GM18505 (cell line): Measurements from ENCODE around the gene UBE2L3.
"Not testable (repeated sequence)": the region's sequence is repeated elsewhere in the genome, so short reads cannot be mapped to it uniquely, and the experiment has no call there.

Source experiments
- ATAC-seq: cut with Tn5 transposase; IDR thresholded peaks from one replicate; pipeline ENCODE4 v1.9.1; 2021; ENCODE audit not compliant: unreplicated experiment
- POLR2A ChIP-seq: IDR thresholded peaks from 4 replicates; pipeline ENCODE4 v1.6.1; 2011; ENCODE audit warnings: borderline replicate concordance; ENCODE audit not compliant: insufficient read depth, insufficient read length; ENCODE audit errors: extremely low read depth

UBE2L3 gene

DNA sequence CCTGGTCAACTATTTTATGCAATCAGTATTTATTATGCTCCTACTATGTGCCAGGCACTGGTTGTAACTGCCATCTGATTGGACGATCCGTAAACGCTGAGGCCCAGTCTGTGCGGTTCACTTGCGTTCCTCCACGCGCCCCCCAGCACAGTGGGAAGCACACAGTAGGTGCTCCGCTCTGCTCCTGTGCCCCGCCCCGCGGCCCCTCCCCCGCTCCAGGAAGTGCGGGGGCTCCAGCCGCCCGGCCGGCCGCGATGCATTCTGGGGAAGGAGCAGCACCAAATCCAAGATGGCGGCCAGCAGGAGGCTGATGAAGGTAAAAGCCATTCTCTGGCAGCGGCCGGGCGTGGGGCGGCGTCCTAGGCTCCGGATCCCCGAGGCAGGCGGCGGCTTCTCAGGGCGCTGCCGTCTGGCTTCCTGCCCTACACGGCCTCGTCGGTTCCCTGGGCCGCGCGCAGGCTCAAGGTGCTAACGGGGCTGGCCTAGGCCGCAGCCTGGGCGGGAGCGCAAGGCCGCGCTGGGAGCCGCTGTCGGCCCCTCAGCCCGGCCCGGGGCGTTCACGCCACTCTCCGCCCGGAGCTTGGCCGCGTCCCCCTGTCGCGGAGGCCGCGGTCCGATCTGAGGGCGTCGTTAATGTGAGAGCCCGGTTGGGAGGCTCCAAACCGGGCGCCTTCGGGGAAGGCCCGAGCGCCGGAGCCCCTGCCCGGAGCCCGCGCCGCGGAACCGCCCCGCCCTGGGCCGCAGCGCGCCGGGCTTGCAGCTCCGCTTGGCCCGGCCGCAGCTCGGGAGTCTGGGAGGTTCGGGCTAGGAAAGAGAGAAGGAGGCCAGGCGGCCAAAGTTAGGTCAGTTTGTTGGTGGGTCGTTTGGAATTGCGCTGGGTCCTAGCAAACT, at the start of gene UBE2L3:
UBE2L3 (plus strand) TSS at position 259 of the 891 bp plus-strand sequence; CDS start at position 290, 31 bp downstream.
- peak; percentile 61 for ATAC-seq
- peak; percentile 87 for TF ChIP-seq POLR2A

DNA sequence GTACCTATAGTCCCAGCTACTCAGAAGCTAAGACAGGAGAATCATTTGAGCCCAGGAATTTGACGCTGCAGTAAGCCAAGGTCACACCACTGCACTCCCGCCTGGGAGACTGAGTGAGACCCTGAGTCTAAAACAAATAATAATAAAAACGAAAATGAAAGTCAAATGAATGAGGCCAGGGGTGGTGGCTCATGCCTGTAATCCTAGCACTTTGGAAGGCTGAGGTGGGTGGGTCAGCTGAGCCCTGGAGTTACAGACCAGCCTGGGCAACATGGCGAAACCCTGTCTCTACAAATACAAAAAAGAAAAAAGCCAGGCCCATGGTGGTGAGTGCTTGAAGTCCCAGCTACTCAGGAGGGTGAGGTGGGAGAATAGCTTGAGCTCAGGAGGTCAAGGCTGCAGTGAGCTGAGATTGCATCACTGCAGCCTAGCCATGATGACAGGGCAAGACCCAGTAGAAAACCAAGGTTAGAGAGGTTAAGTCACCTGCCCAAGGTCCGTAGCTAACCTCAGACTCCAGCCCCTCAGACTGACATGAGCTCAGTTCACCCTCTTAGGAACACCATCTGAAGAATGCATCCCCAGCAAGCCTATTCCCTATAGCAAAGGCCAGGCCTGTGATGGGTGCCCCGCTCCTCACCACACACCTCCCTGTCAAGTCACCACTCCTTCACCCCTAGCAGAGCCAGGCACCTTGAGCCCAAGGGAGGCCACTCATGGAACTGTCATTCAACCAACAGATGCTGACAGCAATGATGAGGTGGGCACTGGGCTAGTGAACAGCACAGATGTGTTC, 40.6 kb upstream of the UBE2L3 start:
- not testable (repeated sequence) for ATAC-seq

DNA sequence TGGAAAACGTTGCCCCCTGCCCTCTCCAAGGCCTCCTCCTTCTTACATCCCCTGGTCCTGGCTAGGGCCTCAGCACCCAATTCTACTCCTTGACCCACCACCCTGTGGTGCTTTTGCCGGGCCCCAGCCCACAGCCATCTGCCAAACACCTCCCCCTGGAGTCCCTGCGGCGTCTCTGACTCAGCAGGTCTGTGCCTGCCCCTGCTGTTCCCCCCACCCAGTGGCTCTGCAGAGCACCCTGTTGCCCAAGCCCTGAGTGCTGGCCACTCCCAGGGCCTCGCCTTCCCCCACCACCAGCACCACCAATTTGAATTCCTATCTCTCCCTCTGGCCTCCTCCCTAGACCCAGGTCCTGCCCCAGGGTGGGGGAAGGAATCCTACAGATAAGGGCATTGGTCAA, 36.0 kb upstream of the UBE2L3 start:
- not testable (repeated sequence) for ATAC-seq

DNA sequence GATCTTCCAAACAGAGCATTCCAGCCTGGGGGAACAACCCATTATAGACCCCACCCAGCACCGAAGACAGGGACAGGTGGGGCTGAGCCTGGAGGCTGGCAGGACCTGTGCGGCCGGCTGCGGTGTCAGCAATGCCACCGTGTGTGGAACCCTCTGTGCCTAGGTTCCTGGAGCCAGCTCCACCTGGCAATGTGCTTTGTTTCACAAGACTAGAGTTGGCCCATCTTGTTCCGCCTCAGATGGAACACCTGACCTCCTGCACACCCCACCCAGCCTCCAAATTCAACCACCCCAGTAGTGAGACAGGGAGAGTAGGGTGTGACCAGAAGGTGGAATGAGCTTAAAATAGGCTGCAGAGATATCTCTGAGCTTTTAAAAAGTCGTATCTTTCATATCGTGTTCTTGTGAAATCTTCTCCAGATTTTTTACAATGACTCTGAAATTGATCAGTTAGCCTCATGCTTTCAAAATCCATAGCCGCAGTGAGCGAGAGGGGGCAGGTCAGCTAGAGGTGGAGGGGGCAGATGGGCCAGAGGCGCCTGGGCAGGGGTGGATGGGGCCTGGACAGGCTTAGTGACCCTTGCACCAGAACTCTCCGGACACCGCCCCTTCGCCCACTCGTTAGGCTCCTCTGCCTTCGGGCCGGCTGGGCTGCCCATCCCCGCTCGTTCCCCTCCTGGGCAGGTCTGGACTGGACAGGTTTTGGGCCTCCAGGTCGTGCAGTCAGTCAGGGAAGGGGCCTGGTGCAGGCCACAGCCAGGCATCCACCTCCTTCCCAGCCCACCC, 34.5 kb upstream of the UBE2L3 start:
- ATAC-seq: not testable (repeated sequence)

DNA sequence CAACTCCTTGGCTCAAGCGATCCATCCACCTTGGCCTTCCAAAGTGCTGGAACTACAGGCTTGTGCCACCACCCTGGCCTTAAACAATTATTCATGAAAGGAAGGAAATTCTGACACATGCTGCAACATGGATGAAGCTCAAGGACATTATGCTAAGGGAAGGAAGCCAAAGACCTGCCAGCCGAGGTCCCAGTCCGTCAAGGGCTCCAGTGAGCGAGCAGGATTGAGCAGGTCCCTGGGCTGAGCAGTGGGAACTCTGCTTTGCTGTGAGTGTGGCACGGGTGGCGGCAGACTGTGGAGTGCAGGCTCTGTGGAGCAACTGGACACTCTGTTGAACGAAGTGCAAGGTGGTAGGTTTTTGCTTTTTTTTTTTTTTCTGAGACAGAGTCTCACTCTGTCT, 27.7 kb upstream of the UBE2L3 start:
- not testable (repeated sequence) for ATAC-seq

DNA sequence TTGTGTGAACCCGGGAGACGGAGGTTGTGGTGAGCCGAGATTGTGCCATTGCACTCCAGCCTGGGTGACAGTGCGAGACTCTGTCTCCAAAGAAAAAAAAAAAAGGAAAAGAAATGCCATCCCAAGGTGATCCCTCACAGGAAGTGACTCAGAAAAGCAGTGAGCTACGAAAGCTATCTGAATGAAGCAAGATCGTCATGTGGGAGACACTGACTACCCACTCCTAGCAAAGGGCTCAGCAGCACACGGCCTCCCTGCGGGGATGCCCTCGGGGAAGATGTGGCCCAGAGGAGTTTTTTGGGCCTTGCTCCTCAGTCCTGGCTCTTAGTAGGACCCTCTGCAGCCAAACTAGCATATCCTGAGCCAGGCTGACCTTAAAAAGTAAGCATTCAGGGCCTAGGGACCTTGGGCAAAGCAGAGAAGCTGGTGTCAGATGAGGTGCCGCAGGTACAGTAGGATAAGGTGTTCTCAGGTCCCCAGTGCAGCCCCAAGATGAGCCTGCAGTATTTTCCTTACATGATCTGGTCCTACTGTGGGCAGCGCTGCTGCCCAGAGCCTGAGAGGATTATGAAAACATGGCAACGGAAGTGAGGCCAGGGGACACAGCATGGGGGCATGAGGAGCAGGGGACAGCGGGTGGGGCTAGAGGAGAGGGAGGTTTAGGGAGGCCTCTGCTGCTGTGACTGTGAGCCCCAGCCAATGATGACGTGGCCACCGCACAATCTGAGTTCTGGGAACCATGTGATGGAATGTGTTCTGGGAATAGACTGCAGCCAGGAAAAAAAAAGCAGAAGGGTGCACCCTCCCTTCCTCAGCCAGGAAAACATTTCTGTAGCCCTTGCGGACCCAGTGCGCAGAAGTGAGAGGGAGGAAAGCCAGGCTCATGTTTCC, 22.8 kb upstream of the UBE2L3 start:
- ATAC-seq: not testable (repeated sequence)

DNA sequence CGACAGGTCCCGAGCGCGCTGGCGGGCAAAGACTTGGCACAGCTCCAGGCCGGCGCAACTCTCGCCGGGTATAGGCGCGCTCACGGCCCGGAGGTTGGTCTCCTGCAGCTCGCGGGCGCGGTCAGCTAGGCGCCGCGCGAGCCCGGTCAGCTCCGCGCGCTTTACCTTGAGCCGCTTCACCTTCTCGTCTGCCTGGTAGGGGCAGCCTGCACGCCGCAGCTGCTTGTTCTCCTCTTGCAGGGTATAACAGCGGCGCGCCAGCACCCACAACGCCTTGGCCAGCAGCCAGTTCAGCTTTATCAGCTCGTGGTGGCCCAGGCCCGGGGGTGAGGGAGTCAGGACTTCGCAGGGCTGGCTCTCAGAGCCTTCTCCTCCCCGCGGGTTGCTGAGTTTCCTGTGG, 18.0 kb upstream of the UBE2L3 start:
- ATAC-seq: not testable (repeated sequence)

DNA sequence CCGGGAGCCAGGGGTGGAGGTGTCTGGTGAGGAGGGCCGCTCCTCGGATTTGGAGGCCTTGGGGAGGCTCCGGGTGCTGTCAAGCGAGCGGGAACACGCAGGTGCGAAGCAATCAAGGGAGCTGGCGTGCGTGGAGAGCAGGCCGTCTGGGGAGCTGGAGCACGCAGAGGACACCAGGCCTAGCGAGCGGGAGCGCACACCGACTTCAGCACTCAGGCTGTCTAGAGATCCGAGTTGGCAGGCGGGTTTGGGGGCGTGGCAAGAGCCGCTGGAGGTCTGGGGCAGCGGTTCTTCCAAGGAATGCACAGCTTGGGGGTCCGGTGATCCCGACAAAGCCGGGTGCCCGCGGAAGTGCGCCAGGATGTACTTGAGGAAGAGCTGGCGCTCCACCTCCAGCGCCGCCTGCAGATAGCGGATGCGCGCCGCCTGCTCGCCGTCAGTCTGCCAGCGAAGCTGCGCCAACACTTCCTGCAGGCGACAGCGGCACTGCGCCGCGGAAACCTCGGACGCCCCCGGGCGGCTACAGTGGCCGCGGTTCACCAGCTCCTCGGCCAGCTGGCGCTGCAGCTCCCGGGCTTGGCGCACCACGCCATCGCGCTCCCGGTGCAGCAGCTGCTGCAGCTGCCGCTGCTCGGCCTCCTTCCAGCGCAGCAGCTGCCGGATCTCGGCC, 17.4 kb upstream of the UBE2L3 start:
- ATAC-seq: not testable (repeated sequence)

DNA sequence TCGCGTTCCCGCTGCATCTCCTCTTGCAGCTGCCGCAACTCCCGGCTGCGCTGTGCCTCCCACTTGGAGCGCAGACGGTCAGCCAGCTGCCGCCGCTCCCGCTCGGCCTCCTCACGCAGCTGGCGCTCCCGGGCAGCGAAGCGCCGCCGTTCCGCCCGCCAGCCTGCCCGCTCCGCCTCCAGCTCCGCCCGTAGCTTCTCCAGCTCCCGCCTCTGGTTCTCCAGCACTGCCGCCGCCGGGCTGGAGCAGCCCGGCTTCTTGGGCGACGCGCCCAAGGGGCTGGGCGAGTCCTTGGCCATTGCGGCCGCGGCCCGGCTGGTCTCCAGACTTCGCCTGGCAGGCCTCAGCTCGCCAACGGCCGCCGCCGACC, 16.9 kb upstream of the UBE2L3 start:
- not testable (repeated sequence) for ATAC-seq

DNA sequence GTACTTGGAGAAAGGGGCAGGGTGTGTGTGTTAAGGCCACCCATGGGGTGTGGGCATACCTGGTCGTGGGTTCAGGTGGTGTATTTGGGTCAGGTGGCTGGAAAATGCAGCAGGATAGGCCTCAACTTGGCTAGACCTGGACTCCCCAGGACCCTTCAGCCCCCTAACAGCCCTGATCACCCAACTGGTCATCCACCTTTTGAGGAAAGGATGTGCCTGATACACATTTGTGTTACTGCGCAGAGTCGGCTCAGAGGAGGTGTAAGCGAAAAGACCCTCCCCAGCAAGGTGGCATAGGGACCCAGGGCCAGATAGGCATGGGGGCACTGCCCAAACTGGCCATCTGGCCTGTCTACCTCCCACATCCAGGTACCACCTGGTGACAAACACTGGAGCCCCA, 16.2 kb upstream of the UBE2L3 start, which contains the start of gene RIMBP3C:
RIMBP3C (minus strand) TSS at position 101 of the 400 bp plus-strand sequence. CDS start 485 bp downstream, outside the sequence.
- ATAC-seq: not testable (repeated sequence)

DNA sequence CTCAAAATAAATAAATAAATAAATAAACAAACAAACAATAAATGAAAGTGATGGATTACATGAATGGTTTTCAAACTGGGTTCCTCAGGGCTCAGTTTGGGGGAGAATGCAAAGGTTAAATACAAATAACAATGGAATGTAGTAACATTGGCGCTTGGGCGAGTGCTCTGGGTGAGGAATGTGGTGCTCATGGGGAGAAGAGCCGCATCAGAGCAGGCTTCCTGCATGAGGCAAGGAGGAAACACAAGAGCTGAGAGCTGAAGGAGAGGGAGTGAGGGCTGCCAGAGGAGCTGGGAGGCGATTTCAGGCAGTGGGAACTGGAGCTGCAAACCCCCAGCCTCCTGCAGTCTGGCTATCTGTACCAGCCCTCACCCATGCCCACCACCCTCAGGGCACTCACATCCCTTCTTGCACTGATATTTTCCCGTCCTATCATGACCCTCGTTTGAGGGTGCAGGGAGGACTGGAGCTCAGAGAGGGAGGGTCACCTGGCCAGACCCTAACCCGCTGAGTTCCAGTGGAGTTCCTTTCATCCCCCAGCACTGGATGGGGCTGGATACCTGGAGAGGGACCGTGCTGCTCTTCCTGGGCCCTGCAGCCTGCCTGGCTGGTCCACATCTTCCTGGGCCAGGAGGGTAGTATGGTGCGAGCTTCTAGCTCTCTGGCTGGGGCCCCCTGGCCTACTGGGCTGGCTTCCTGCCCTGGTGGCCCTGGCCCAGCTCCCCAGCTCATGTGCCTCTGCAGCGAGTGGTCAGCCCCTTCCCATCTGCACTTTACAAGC, 8.0 kb upstream of the UBE2L3 start:
- not testable (repeated sequence) for ATAC-seq

DNA sequence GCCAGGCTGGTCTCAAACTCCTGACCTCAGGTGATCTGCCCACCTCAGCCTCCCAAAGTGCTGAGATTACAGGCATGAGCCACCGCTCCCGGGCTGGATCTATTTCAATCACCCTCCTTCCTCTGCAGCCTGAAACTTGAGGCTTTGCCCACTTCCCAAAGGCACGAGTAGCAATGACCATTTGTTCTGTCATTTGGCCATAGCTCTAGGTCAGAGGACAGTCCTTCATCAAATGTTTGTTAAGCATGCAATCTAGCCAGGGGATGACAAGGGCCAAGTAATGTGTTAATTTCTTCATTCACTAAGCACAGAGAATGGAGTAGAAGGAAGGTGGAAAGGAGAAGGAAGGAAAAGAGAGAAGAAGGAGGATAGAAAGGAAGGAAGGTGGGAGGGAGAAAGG, 6.9 kb upstream of the UBE2L3 start:
- ATAC-seq: not testable (repeated sequence)

DNA sequence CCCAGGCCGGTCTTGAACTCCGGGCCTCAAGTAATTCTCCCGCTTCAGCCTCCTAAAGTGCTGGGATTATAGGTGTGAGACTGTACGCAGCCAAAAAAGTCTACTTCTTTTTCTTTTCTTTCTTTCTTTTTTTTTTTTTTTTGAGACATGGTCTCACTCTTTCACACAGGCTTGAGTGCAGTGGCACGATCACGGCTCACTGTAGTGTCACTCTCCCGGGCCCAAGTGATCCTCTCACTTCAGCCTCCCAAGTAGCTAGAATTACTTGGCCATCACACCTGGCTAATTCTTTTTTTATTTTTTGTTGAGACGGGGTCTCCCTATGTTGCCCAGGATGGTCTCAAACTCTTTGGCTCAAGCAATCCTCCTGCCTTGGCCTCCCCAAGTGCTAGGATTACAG, 3.6 kb upstream of the UBE2L3 start:
- no peak for ATAC-seq
- no peak for TF ChIP-seq POLR2A
